Mesenchymal stem cell (in vitro differentiated cells and primary cell): ENCODE results near the gene CDYL.
"Not testable (repeated sequence)": the region's sequence is repeated elsewhere in the genome, so short reads cannot be mapped to it uniquely, and the experiment has no call there.

Experiments used
- DNase-seq: peaks from one replicate; pipeline ENCODE4 v3.0.0-alpha.2; 2013
- H2AFZ ChIP-seq: one replicate; pipeline ENCODE4 v1.6.1; 2013; ENCODE audit warnings: low read depth, mild to moderate bottlenecking, control low read depth, inconsistent platforms, low read length, moderate library complexity
- H2AK5ac ChIP-seq: 2 replicates; pipeline ENCODE4 v1.6.1; 2013; ENCODE audit warnings: low read length, moderate library complexity, mild to moderate bottlenecking, inconsistent platforms; ENCODE audit not compliant: severe bottlenecking
- H2BK120ac ChIP-seq: one replicate; pipeline ENCODE4 v1.6.1; 2013; ENCODE audit warnings: low read depth, mild to moderate bottlenecking, inconsistent platforms, low read length, moderate library complexity
- H2BK12ac ChIP-seq, 2 experiments: one replicate each; pipeline ENCODE4 v1.6.1; 2013; ENCODE audit warnings: inconsistent platforms in 2 of 2, low read length in 2 of 2, mild to moderate bottlenecking in 2 of 2, moderate library complexity in 2 of 2, control low read depth in 1 of 2
- H2BK15ac ChIP-seq: one replicate; pipeline ENCODE4 v1.6.1; 2013; ENCODE audit warnings: mild to moderate bottlenecking, low read depth, inconsistent platforms; ENCODE audit not compliant: poor library complexity, severe bottlenecking
- H2BK5ac ChIP-seq: 2 replicates; pipeline ENCODE4 v1.6.1; 2013; ENCODE audit warnings: low read depth, mild to moderate bottlenecking, low read length, control low read depth, inconsistent platforms; ENCODE audit not compliant: poor library complexity, severe bottlenecking
- H3K14ac ChIP-seq, 2 experiments: one replicate each; pipeline ENCODE4 v1.6.1; 2013; ENCODE audit warnings: inconsistent platforms in 2 of 2, low read length in 2 of 2, control low read depth in 1 of 2, mild to moderate bottlenecking in 1 of 2, moderate library complexity in 1 of 2
- H3K18ac ChIP-seq, 2 experiments: one replicate each; pipeline ENCODE4 v1.6.1; 2013; ENCODE audit warnings: inconsistent platforms in 2 of 2, low read length in 2 of 2, control low read depth in 1 of 2, low read depth in 1 of 2, mild to moderate bottlenecking in 1 of 2
- H3K23ac ChIP-seq, 2 experiments: one replicate each; pipeline ENCODE4 v1.6.1; 2013; ENCODE audit warnings: inconsistent platforms in 2 of 2, low read length in 2 of 2, mild to moderate bottlenecking in 2 of 2, moderate library complexity in 2 of 2, control low read depth in 1 of 2
- H3K27ac ChIP-seq: 2 replicates; pipeline ENCODE4 v1.5.1; 2013; ENCODE audit warnings: mild to moderate bottlenecking, moderate library complexity, low read length, control low read depth, inconsistent platforms; ENCODE audit not compliant: poor library complexity, severe bottlenecking
- H3K27me3 ChIP-seq, 2 experiments: 2 replicates each; pipeline versions ENCODE4 v1.6.1 to v1.7.0; 2013; ENCODE audit warnings: low read length in 2 of 2, mild to moderate bottlenecking in 2 of 2, moderate library complexity in 2 of 2, control low read depth in 1 of 2, inconsistent platforms in 1 of 2; ENCODE audit not compliant: control insufficient read depth in 1 of 2, insufficient read depth in 1 of 2
- H3K36me3 ChIP-seq, 2 experiments: 2 replicates each; pipeline versions ENCODE4 v1.6.1 to v1.7.0; 2013; ENCODE audit warnings: low read length in 2 of 2, control low read depth in 1 of 2, inconsistent platforms in 1 of 2, low read depth in 1 of 2, mild to moderate bottlenecking in 1 of 2; ENCODE audit not compliant: insufficient read depth in 2 of 2, control insufficient read depth in 1 of 2
- H3K4ac ChIP-seq, 2 experiments: one replicate each; pipeline ENCODE4 v1.6.1; 2013; ENCODE audit warnings: inconsistent platforms in 2 of 2, low read length in 2 of 2, mild to moderate bottlenecking in 2 of 2, moderate library complexity in 2 of 2, control low read depth in 1 of 2, low read depth in 1 of 2
- H3K4me1 ChIP-seq: 2 replicates; pipeline ENCODE4 v1.6.1; 2013; ENCODE audit warnings: low read depth, low read length, control low read depth; ENCODE audit not compliant: control insufficient read depth, insufficient read depth
- H3K4me2 ChIP-seq: 2 replicates; pipeline ENCODE4 v1.6.1; 2013; ENCODE audit warnings: low read length, mild to moderate bottlenecking, inconsistent platforms; ENCODE audit not compliant: poor library complexity, severe bottlenecking
- H3K4me3 ChIP-seq, 2 experiments: 2 replicates each; pipeline versions ENCODE4 v1.5.1 to v1.7.0; 2013; ENCODE audit warnings: low read length in 2 of 2, mild to moderate bottlenecking in 2 of 2, control low read depth in 1 of 2, low read depth in 1 of 2; ENCODE audit not compliant: insufficient read depth in 1 of 2
- H3K79me1 ChIP-seq: replicated peaks from 2 replicates; pipeline ENCODE4 v1.6.1; 2013; ENCODE audit warnings: mild to moderate bottlenecking, control low read depth, low read length, inconsistent platforms; ENCODE audit not compliant: poor library complexity, severe bottlenecking
- H3K9ac ChIP-seq: 2 replicates; pipeline ENCODE4 v1.7.0; 2013; ENCODE audit warnings: mild to moderate bottlenecking, low read length, moderate library complexity
- H3K9me3 ChIP-seq: 2 replicates; pipeline ENCODE4 v1.7.0; 2013; ENCODE audit warnings: mild to moderate bottlenecking, low read length; ENCODE audit not compliant: control insufficient read depth
- H4K8ac ChIP-seq: one replicate; pipeline ENCODE4 v1.6.1; 2013; ENCODE audit warnings: inconsistent platforms, mild to moderate bottlenecking, low read length, moderate library complexity
- H4K91ac ChIP-seq: one replicate; pipeline ENCODE4 v1.6.1; 2013; ENCODE audit warnings: mild to moderate bottlenecking, low read length, inconsistent platforms
- WGBS: methylation state at CpG from one replicate; pipeline ENCODE4 v1.1.7; 2013; ENCODE audit warnings: mixed read lengths; 5-methylcytosine and 5-hydroxymethylcytosine counted together

The CDYL gene

GRCh38 chr6:5003604-5004372 is 227.6 kb downstream of the CDYL start, which contains the start of gene RPP40:
TSS of gene RPP40 (minus strand) at chr6:5004037. CDS start at chr6:5004002, 35 bp downstream.
- 1% methylated on average over 47 of the region's 64 CpGs for WGBS
- peak within 1 kb of the TSS in 1 of 2 experiments; percentile 7 for H2BK12ac ChIP-seq
- peak within 1 kb of the TSS; percentile 60 to 88 for H3K4ac ChIP-seq
- DNase-seq: peak; percentile 98
- H3K4me3 ChIP-seq: peak within 1 kb of the TSS; percentile 89 to 93
- peak within 1 kb of the TSS; percentile 79 for H2AFZ ChIP-seq
- H3K4me2 ChIP-seq: peak within 1 kb of the TSS; percentile 92
- H2BK15ac ChIP-seq: peak within 1 kb of the TSS; percentile 80
- H3K14ac ChIP-seq: peak within 1 kb of the TSS in 1 of 2 experiments; percentile 61
- no peak within 1 kb of the TSS for H2BK5ac ChIP-seq
- peak within 1 kb of the TSS; percentile 59 for H4K8ac ChIP-seq
- peaks cover 2% of the 10 kb centered on the region for H3K4me1 ChIP-seq
- H3K79me1 ChIP-seq: peaks cover 5% of the 10 kb centered on the region
- peak within 1 kb of the TSS; percentile 97 for H3K9ac ChIP-seq
- no peak within 1 kb of the TSS for H3K23ac ChIP-seq
- no peak within 1 kb of the TSS for H2AK5ac ChIP-seq
- no peaks in the 10 kb centered on the region for H3K9me3 ChIP-seq
- peak within 1 kb of the TSS; percentile 83 for H2BK120ac ChIP-seq
- H3K36me3 ChIP-seq: peaks cover 7 to 28% of the 10 kb centered on the region in 2 experiments
- H3K27me3 ChIP-seq: no peaks in the 10 kb centered on the region
- H3K27ac ChIP-seq: peak within 1 kb of the TSS; percentile 87
- peak within 1 kb of the TSS; percentile 82 for H4K91ac ChIP-seq
- H3K18ac ChIP-seq: peak within 1 kb of the TSS; percentile 72 to 79

- Histone ChIP-seq H3K36me3 (peaks cover 7 to 23% of the 10 kb centered on the region in 2 experiments), H4K8ac (peak overlapping the region; percentile 59), H3K9ac (peak overlapping the region; percentile 97), H3K14ac (peak overlapping the region in 1 of 2 experiments; percentile 19), H3K4me1 (peaks cover 2% of the 10 kb centered on the region), H3K4ac (peak overlapping the region; percentile 60 to 88), H3K27me3 (no peaks in the 10 kb centered on the region), H3K23ac (no peak overlapping the region), H2BK5ac (no peak overlapping the region), H4K91ac (peak overlapping the region; percentile 82), H2BK120ac (peak overlapping the region; percentile 83), H3K4me3 (peak overlapping the region; percentile 68 to 93), H3K27ac (peak overlapping the region; percentile 87), H3K4me2 (peak overlapping the region; percentile 61), H2BK15ac (peak overlapping the region; percentile 80), H2BK12ac (no peak overlapping the region), H3K9me3 (no peaks in the 10 kb centered on the region), H2AK5ac (no peak overlapping the region), H3K79me1 (peaks cover 5% of the 10 kb centered on the region), H3K18ac (peak overlapping the region; percentile 72 to 75), H2AFZ (peak overlapping the region; percentile 60)
- WGBS: 62% methylated on average over 11 of the region's 12 CpGs
- no peak for DNase-seq
Measured at GRCh38 chr6:5004373-5005037, 228.3 kb downstream of the CDYL start.

- not testable (repeated sequence) for H2BK5ac ChIP-seq, H3K23ac ChIP-seq, H3K14ac ChIP-seq, H3K4me2 ChIP-seq, H2AFZ ChIP-seq, H3K27me3 ChIP-seq, H3K4me1 ChIP-seq, H3K27ac ChIP-seq, H3K4ac ChIP-seq, DNase-seq, H3K9me3 ChIP-seq, H2BK120ac ChIP-seq, H3K4me3 ChIP-seq, H3K79me1 ChIP-seq, H3K18ac ChIP-seq, H2AK5ac ChIP-seq, H4K8ac ChIP-seq, H4K91ac ChIP-seq, H2BK12ac ChIP-seq, H2BK15ac ChIP-seq
- 100% methylated on average over 5 of the region's 5 CpGs for WGBS
- H3K9ac ChIP-seq: peak overlapping the region; percentile 97
- peaks cover 7 to 18% of the 10 kb centered on the region in 2 experiments for H3K36me3 ChIP-seq
Measured at GRCh38 chr6:5005038-5005433, 228.8 kb downstream of the CDYL start.
